GM21360 (cell line): ENCODE data around the gene XRCC6.
"Not testable (repeated sequence)": the region's sequence is repeated elsewhere in the genome, so short reads cannot be mapped to it uniquely, and the experiment has no call there.

Experiments
- ATAC-seq: cut with Tn5 transposase; IDR thresholded peaks from one replicate; pipeline ENCODE4 v1.9.1; 2021; ENCODE audit warnings: mild to moderate bottlenecking, moderate library complexity; ENCODE audit not compliant: unreplicated experiment

The XRCC6 gene

GRCh38 chr22:41598081-41598480, 23.0 kb upstream of the XRCC6 start:
- ATAC-seq: no peak

GRCh38 chr22:41598891-41599635, 22.0 kb upstream of the XRCC6 start:
- no peak for ATAC-seq

GRCh38 chr22:41600976-41601375, 20.1 kb upstream of the XRCC6 start:
- no peak for ATAC-seq

- ATAC-seq: no peak
Measured at GRCh38 chr22:41603873-41604332, 17.2 kb upstream of the XRCC6 start.

- no peak for ATAC-seq
Measured at GRCh38 chr22:41608386-41608785, 12.7 kb upstream of the XRCC6 start.

- no peak for ATAC-seq
Measured at GRCh38 chr22:41612603-41613306, 8.3 kb upstream of the XRCC6 start.

GRCh38 chr22:41613456-41613855, 7.6 kb upstream of the XRCC6 start:
- ATAC-seq: no peak

GRCh38 chr22:41619979-41620588, 1.0 kb upstream of the XRCC6 start:
- ATAC-seq: no peak

- peak; percentile 22 for ATAC-seq
Measured at GRCh38 chr22:41620589-41621098, 451 bp upstream of the XRCC6 start, which contains the start of gene DESI1. Gene DESI1 (minus strand): TSS chr22:41621043. CDS start chr22:41620839, 204 bp downstream.

- ATAC-seq: no peak
Measured at GRCh38 chr22:41621911-41622179, 750 bp downstream of the XRCC6 start.

- no peak for ATAC-seq
Measured at GRCh38 chr22:41625577-41625976, 4.5 kb downstream of the XRCC6 start.

- not testable (repeated sequence) for ATAC-seq
Measured at GRCh38 chr22:41631115-41631514, 10.0 kb downstream of the XRCC6 start.

GRCh38 chr22:41631615-41632014, 10.5 kb downstream of the XRCC6 start:
- ATAC-seq: not testable (repeated sequence)

- not testable (repeated sequence) for ATAC-seq
Measured at GRCh38 chr22:41634610-41635009, 13.5 kb downstream of the XRCC6 start.

- no peak for ATAC-seq
Measured at GRCh38 chr22:41636467-41636866, 15.4 kb downstream of the XRCC6 start.

- ATAC-seq: not testable (repeated sequence)
Measured at GRCh38 chr22:41637623-41638022, 16.5 kb downstream of the XRCC6 start.

GRCh38 chr22:41638124-41638523, 17.0 kb downstream of the XRCC6 start:
- ATAC-seq: no peak

GRCh38 chr22:41638748-41639147, 17.7 kb downstream of the XRCC6 start:
- ATAC-seq: no peak

- no peak for ATAC-seq
Measured at GRCh38 chr22:41641854-41642253, 20.8 kb downstream of the XRCC6 start.

- no peak for ATAC-seq
Measured at GRCh38 chr22:41642331-41643110, 21.4 kb downstream of the XRCC6 start.

- no peak for ATAC-seq
Measured at GRCh38 chr22:41647771-41648170, 26.7 kb downstream of the XRCC6 start.
